Endothelial cell (in vitro differentiated cells): Measurements from ENCODE around the gene SRRM4. TPM values are rescaled to one million over a fixed set of nuclear protein-coding genes. Genes with fewer than 3 reads are reported as not detected.

Experiments
- DNase-seq: peaks from one replicate; pipeline ENCODE4 v3.0.0; 2021; ENCODE audit warnings: low spot score
- H3K27ac Mint-ChIP-seq: one replicate; pipeline ENCODE4 v1.8.0; 2021; ENCODE audit warnings: mixed read lengths, inconsistent platforms; ENCODE audit not compliant: unreplicated experiment
- H3K27me3 Mint-ChIP-seq: one replicate; pipeline ENCODE4 v1.8.0; 2021; ENCODE audit warnings: mild to moderate bottlenecking, moderate library complexity, mixed read lengths, inconsistent platforms; ENCODE audit not compliant: unreplicated experiment
- H3K36me3 Mint-ChIP-seq: one replicate; pipeline ENCODE4 v1.8.0; 2021; ENCODE audit warnings: mild to moderate bottlenecking, low read depth, mixed read lengths, inconsistent platforms; ENCODE audit not compliant: unreplicated experiment
- H3K4me1 Mint-ChIP-seq: one replicate; pipeline ENCODE4 v1.8.0; 2021; ENCODE audit warnings: mild to moderate bottlenecking, mixed read lengths, inconsistent platforms; ENCODE audit not compliant: unreplicated experiment
- H3K4me3 Mint-ChIP-seq: one replicate; pipeline ENCODE4 v1.8.0; 2021; ENCODE audit warnings: mild to moderate bottlenecking, mixed read lengths, inconsistent platforms; ENCODE audit not compliant: unreplicated experiment
- H3K9me3 Mint-ChIP-seq: one replicate; pipeline ENCODE4 v1.8.0; 2021; ENCODE audit warnings: mixed read lengths, inconsistent platforms; ENCODE audit not compliant: unreplicated experiment
- CTCF ChIP-seq: fragments of 200-600 bp; sonication (generic); IDR thresholded peaks from one replicate; pipeline ENCODE4 v1.5.0; 2021; ENCODE audit warnings: antibody characterized with exemption; ENCODE audit not compliant: unreplicated experiment
- total RNA-seq: library from RNA; stranded (reverse); fragmentation: NEBNext Ultra II Directional; extraction: Animal tissue kit (Norgen Biotek cat#: 25700); gene quantifications from one replicate; pipeline ENCODE4 v1.2.1, GENCODE V29; 2021; ENCODE audit not compliant: unreplicated experiment

SRRM4 gene
- total RNA-seq, 1 donor from 2014 or later: 3.6 TPM

GRCh38 chr12:119013023-119013422 is 31.7 kb downstream of the SRRM4 start:
- Mint-ChIP-seq H3K9me3 (no peaks in the 10 kb centered on the region), H3K27me3 (peaks cover 3% of the 10 kb centered on the region), H3K4me3 (no peak overlapping the region), H3K36me3 (no peaks in the 10 kb centered on the region), H3K4me1 (peaks cover 4% of the 10 kb centered on the region), H3K27ac (no peak overlapping the region)
- no peak for DNase-seq
- TF ChIP-seq CTCF: no peak

DNA sequence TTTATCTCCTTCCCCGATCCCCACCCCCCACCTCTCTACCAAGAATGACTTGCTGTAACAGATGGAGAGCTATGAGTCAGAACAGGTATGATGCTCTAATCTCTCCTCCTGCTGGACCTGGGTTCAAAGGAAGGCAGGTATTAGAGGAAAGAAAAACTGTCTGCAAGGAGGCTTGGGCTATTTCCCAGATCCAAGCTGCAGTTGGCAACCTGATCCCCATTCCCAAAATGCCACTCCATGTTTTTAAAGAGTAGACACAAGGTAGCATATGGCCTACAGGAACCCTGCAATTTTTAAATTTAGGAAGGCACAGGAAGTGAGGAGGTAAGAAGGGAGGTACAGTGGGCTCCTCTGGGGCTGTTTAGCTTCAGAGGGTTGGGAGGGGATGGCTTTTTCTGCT is 33.0 kb downstream of the SRRM4 start:
- H3K4me1 Mint-ChIP-seq: peaks cover 6% of the 10 kb centered on the region
- H3K9me3 Mint-ChIP-seq: no peaks in the 10 kb centered on the region
- no peak overlapping the region for H3K4me3 Mint-ChIP-seq
- DNase-seq: no peak
- peaks cover 2% of the 10 kb centered on the region for H3K27me3 Mint-ChIP-seq
- no peak overlapping the region for H3K27ac Mint-ChIP-seq
- no peak for TF ChIP-seq CTCF
- H3K36me3 Mint-ChIP-seq: no peaks in the 10 kb centered on the region

GRCh38 chr12:119016715-119017114 is 35.4 kb downstream of the SRRM4 start:
- H3K9me3 Mint-ChIP-seq: no peaks in the 10 kb centered on the region
- H3K4me3 Mint-ChIP-seq: no peak overlapping the region
- no peak for TF ChIP-seq CTCF
- H3K36me3 Mint-ChIP-seq: no peaks in the 10 kb centered on the region
- H3K4me1 Mint-ChIP-seq: peaks cover 21% of the 10 kb centered on the region
- no peak for DNase-seq
- H3K27ac Mint-ChIP-seq: no peak overlapping the region
- peaks cover 5% of the 10 kb centered on the region for H3K27me3 Mint-ChIP-seq

DNA sequence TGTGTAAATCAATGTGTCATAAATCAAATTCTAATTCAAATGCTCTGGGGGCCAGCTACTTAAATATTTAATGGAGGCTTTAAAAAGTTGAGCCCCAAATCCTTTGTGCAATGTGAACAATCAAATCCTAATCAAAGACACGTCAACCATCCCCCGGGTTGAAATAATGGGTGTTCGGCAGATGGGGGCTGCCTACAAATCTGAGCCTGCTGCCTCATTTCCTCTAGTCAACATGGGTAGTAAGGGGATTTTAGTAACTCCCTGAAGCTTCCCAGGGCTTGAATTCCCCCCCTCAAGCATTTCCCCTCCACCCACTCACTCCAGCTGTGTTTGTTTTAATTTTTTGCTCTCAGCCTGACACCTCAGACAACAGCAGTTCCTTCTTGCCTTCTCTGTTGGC is 37.8 kb downstream of the SRRM4 start:
- TF ChIP-seq CTCF: no peak
- Mint-ChIP-seq H3K9me3 (no peaks in the 10 kb centered on the region), H3K4me1 (peaks cover 21% of the 10 kb centered on the region), H3K4me3 (no peak overlapping the region), H3K27ac (no peak overlapping the region), H3K27me3 (peaks cover 5% of the 10 kb centered on the region), H3K36me3 (no peaks in the 10 kb centered on the region)
- no peak for DNase-seq

GRCh38 chr12:119020406-119021360 is 39.3 kb downstream of the SRRM4 start:
- peak; percentile 49 for DNase-seq
- peaks cover 6% of the 10 kb centered on the region for H3K27me3 Mint-ChIP-seq
- H3K4me1 Mint-ChIP-seq: peaks cover 21% of the 10 kb centered on the region
- H3K9me3 Mint-ChIP-seq: no peaks in the 10 kb centered on the region
- TF ChIP-seq CTCF: peak; percentile 61
- no peak overlapping the region for H3K27ac Mint-ChIP-seq
- H3K36me3 Mint-ChIP-seq: no peaks in the 10 kb centered on the region
- no peak overlapping the region for H3K4me3 Mint-ChIP-seq
